SK-N-MC (cell line): Measurements from ENCODE around the gene SLC25A27.

Source experiments
- EZH2 ChIP-seq: fragments of 200-600 bp; sonication (generic); IDR thresholded peaks from one replicate; pipeline ENCODE4 v1.6.1; 2017; ENCODE audit warnings: antibody characterized with exemption
- FOXP2 ChIP-seq: optimal IDR thresholded peaks from 2 replicates; pipeline ENCODE3; 2011; ENCODE audit warnings: mild to moderate bottlenecking, moderate library complexity; ENCODE audit not compliant: insufficient read depth; ENCODE audit errors: extremely low read length, control extremely low read depth
- POLR2AphosphoS5 ChIP-seq: IDR thresholded peaks from 2 replicates; pipeline ENCODE4 v1.6.1; 2012; ENCODE audit warnings: mild to moderate bottlenecking, low read depth, low read length, borderline replicate concordance

- no peak for TF ChIP-seq POLR2AphosphoS5
- TF ChIP-seq EZH2: no peak
- TF ChIP-seq FOXP2: no peak
These were observed 14.8 kb upstream of the SLC25A27 start for GRCh38 chr6:46637933-46638332.
